Keratinocyte (primary cell): ENCODE data around the gene TJP2. TPM values are rescaled to one million over a fixed set of nuclear protein-coding genes. Genes with fewer than 3 reads are reported as not detected.

ENCODE experiments used
- DNase-seq: peaks from one replicate; pipeline ENCODE4 v3.0.0-alpha.2; 2011; ENCODE audit warnings: low read depth, missing footprints, low spot score
- FAIRE-seq: peaks from 2 replicates; lab custom pipeline; 2011; peaks lifted over from hg19 to GRCh38; lab: Jason Lieb, UNC
- H2AFZ ChIP-seq: 2 replicates; pipeline ENCODE4 v1.6.0; 2012; ENCODE audit warnings: low read length, control low read depth, inconsistent platforms; ENCODE audit not compliant: control insufficient read depth
- H3K27ac ChIP-seq: 2 replicates; pipeline ENCODE4 v1.5.1; 2011; ENCODE audit warnings: low read length; ENCODE audit not compliant: control insufficient read depth, insufficient read depth
- H3K27me3 ChIP-seq: 3 replicates; pipeline ENCODE4 v1.6.0; 2011; ENCODE audit warnings: low read length; ENCODE audit not compliant: control insufficient read depth, insufficient read depth; ENCODE audit errors: extremely low read depth
- H3K36me3 ChIP-seq, 2 experiments: 2 replicates in 1 of 2; 3 replicates in 1 of 2; pipeline ENCODE4 v1.5.1; 2011; ENCODE audit warnings: low read length in 2 of 2, mild to moderate bottlenecking in 1 of 2; ENCODE audit not compliant: control insufficient read depth in 2 of 2, insufficient read depth in 2 of 2; ENCODE audit errors: extremely low read depth in 1 of 2
- H3K4me1 ChIP-seq: 3 replicates; pipeline ENCODE4 v1.5.1; 2011; ENCODE audit warnings: low read length; ENCODE audit not compliant: control insufficient read depth, insufficient read depth; ENCODE audit errors: extremely low read depth
- H3K4me2 ChIP-seq: 3 replicates; pipeline ENCODE4 v1.6.0; 2011; ENCODE audit warnings: low read depth, low read length; ENCODE audit not compliant: control insufficient read depth, insufficient read depth; ENCODE audit errors: extremely low read depth
- H3K4me3 ChIP-seq, 3 experiments: fragments of 200-600 bp in 1 of 3; sonication (generic) in 1 of 3; 2 replicates in 2 of 3; 3 replicates in 1 of 3; pipeline ENCODE4 v1.5.1; 2011 to 2016; ENCODE audit warnings: low read length in 3 of 3, mild to moderate bottlenecking in 3 of 3, control low read depth in 2 of 3, inconsistent platforms in 1 of 3, low read depth in 1 of 3, mixed read lengths in 1 of 3, mixed run types in 1 of 3, moderate library complexity in 1 of 3; ENCODE audit not compliant: control insufficient read depth in 2 of 3, insufficient read depth in 2 of 3; ENCODE audit errors: extremely low read depth in 1 of 3
- H3K79me2 ChIP-seq: 2 replicates; pipeline ENCODE4 v1.6.0; 2012; ENCODE audit warnings: low read length; ENCODE audit not compliant: control insufficient read depth, insufficient read depth
- H3K9ac ChIP-seq: 3 replicates; pipeline ENCODE4 v1.6.0; 2011; ENCODE audit warnings: low read length; ENCODE audit not compliant: control insufficient read depth, insufficient read depth; ENCODE audit errors: extremely low read depth
- H3K9me1 ChIP-seq: 3 replicates; pipeline ENCODE4 v1.6.0; 2011; ENCODE audit warnings: low read length; ENCODE audit not compliant: control insufficient read depth, insufficient read depth; ENCODE audit errors: extremely low read depth
- H3K9me3 ChIP-seq: 2 replicates; pipeline ENCODE4 v1.5.1; 2012; ENCODE audit warnings: low read depth, low read length; ENCODE audit not compliant: control insufficient read depth
- H4K20me1 ChIP-seq: 3 replicates; pipeline ENCODE4 v1.6.0; 2011; ENCODE audit warnings: low read length; ENCODE audit not compliant: control insufficient read depth, insufficient read depth; ENCODE audit errors: extremely low read depth
- EZH2 ChIP-seq: IDR thresholded peaks from one replicate; pipeline ENCODE4 v1.6.1; 2012; ENCODE audit warnings: inconsistent platforms, mild to moderate bottlenecking, low read length, moderate library complexity
- dilution Hi-C: fragments of 300-500 bp; cut with MboI; formaldehyde crosslinking; loops from one replicate; pipeline ENCODE4 v1.7.0; 2020; ENCODE audit warnings: low sequenced_read_pairs; ENCODE audit not compliant: extremely low pct_ligation_motif_present
- polyA plus RNA-seq, 5 experiments: library from polyadenylated mRNA; depleted of rRNA in 3 of 5; stranded (reverse) in 3 of 5; stranded (forward) in 1 of 5; unstranded in 1 of 5; fragments of >200 nt; gene quantifications; 1 replicate in 1 of 5; 2 replicates in 3 of 5; 3 replicates in 1 of 5; pipeline versions ENCODE4 v1.2.1 to v1.2.3, GENCODE V29; 2011 to 2012; ENCODE audit warnings: missing spikeins in 2 of 5, low read depth in 1 of 5, low replicate concordance in 1 of 5
- TF ChIP-seq, protein P1 (sequence below), 3 experiments: IDR thresholded peaks in 1 of 3; conservative IDR thresholded peaks in 1 of 3; optimal IDR thresholded peaks in 1 of 3; 2 replicates in 2 of 3; 3 replicates in 1 of 3; pipeline versions ENCODE3 to v1.5.1; 2011; ENCODE audit warnings: low read length in 3 of 3, mild to moderate bottlenecking in 3 of 3, moderate library complexity in 2 of 3, control low read depth in 1 of 3, inconsistent platforms in 1 of 3; ENCODE audit not compliant: insufficient read depth in 2 of 3; ENCODE audit errors: extremely low read depth in 1 of 3

TJP2 gene
- polyA plus RNA-seq, 1 donor (not counting 4 experiments of a cell fraction or from before 2014, with no cell fraction given), result 74.8 TPM

DNA sequence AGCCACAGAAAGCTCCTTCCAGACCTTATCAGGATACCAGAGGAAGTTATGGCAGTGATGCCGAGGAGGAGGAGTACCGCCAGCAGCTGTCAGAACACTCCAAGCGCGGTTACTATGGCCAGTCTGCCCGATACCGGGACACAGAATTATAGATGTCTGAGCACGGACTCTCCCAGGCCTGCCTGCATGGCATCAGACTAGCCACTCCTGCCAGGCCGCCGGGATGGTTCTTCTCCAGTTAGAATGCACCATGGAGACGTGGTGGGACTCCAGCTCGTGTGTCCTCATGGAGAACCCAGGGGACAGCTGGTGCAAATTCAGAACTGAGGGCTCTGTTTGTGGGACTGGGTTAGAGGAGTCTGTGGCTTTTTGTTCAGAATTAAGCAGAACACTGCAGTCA, 80.1 kb downstream of the TJP2 start:
- no peak for FAIRE-seq
- no peaks in the 10 kb centered on the region for H4K20me1 ChIP-seq
- H3K9me3 ChIP-seq, result no peaks in the 10 kb centered on the region
- no peaks in the 10 kb centered on the region for H3K9me1 ChIP-seq
- peaks cover 16% of the 10 kb centered on the region for H3K4me1 ChIP-seq
- DNase-seq, result no peak
- H3K79me2 ChIP-seq, result no peaks in the 10 kb centered on the region
- H3K4me2 ChIP-seq, result no peak overlapping the region
- H3K9ac ChIP-seq, result no peak overlapping the region
- no peak overlapping the region for H3K4me3 ChIP-seq
- TF ChIP-seq EZH2, result no peak
- TF ChIP-seq, protein P1, sequence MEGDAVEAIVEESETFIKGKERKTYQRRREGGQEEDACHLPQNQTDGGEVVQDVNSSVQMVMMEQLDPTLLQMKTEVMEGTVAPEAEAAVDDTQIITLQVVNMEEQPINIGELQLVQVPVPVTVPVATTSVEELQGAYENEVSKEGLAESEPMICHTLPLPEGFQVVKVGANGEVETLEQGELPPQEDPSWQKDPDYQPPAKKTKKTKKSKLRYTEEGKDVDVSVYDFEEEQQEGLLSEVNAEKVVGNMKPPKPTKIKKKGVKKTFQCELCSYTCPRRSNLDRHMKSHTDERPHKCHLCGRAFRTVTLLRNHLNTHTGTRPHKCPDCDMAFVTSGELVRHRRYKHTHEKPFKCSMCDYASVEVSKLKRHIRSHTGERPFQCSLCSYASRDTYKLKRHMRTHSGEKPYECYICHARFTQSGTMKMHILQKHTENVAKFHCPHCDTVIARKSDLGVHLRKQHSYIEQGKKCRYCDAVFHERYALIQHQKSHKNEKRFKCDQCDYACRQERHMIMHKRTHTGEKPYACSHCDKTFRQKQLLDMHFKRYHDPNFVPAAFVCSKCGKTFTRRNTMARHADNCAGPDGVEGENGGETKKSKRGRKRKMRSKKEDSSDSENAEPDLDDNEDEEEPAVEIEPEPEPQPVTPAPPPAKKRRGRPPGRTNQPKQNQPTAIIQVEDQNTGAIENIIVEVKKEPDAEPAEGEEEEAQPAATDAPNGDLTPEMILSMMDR (optimal IDR thresholded peaks at IDR 0.05 in 1 of 3, IDR thresholded peaks at IDR 0.05 in 1 of 3, conservative IDR thresholded peaks at IDR 0.05 in 1 of 3; ENCODE audit: extremely low read depth in 1 of 3, insufficient read depth in 2 of 3, low read length in 3 of 3), result no peak
- H2AFZ ChIP-seq, result no peak overlapping the region
- no peak overlapping the region for H3K27ac ChIP-seq
- H3K27me3 ChIP-seq, result no peaks in the 10 kb centered on the region
- dilution Hi-C loops, result no loop called here
- peaks cover 16 to 41% of the 10 kb centered on the region in 2 experiments for H3K36me3 ChIP-seq

GRCh38 chr9:69255591-69255990, 81.5 kb downstream of the TJP2 start:
- no peak overlapping the region for H2AFZ ChIP-seq
- no peak overlapping the region for H3K4me2 ChIP-seq
- no peak overlapping the region for H3K9ac ChIP-seq
- H3K9me3 ChIP-seq, result no peaks in the 10 kb centered on the region
- no peaks in the 10 kb centered on the region for H3K79me2 ChIP-seq
- FAIRE-seq (no peak), DNase-seq (no peak)
- no peak overlapping the region for H3K27ac ChIP-seq
- H3K9me1 ChIP-seq, result no peaks in the 10 kb centered on the region
- H3K36me3 ChIP-seq, result peaks cover 15 to 33% of the 10 kb centered on the region in 2 experiments
- no peak overlapping the region for H3K4me3 ChIP-seq
- H4K20me1 ChIP-seq, result no peaks in the 10 kb centered on the region
- H3K4me1 ChIP-seq, result peaks cover 16% of the 10 kb centered on the region
- dilution Hi-C loops, result no loop called here
- no peaks in the 10 kb centered on the region for H3K27me3 ChIP-seq
- no peak for TF ChIP-seq EZH2
- TF ChIP-seq, protein P1 (optimal IDR thresholded peaks at IDR 0.05 in 1 of 3, IDR thresholded peaks at IDR 0.05 in 1 of 3, conservative IDR thresholded peaks at IDR 0.05 in 1 of 3; ENCODE audit: extremely low read depth in 1 of 3, insufficient read depth in 2 of 3, low read length in 3 of 3), result no peak
